ENCODE results near the gene CTAGE9. TPM values are rescaled to one million over a fixed set of nuclear protein-coding genes. Genes with fewer than 3 reads are reported as not detected.

The CTAGE9 gene
- total RNA-seq, 2 experiments from 2014 or later = not detected

- ATAC-seq (no peak), DNase-seq (no peak)
- Mint-ChIP-seq H3K4me1 (ENCODE audit: low read depth) (peaks cover 18% of the 10 kb centered on the region), H3K36me3 (ENCODE audit: low read depth) (no peaks in the 10 kb centered on the region), H3K4me3 (no peak overlapping the region), H3K27me3 (ENCODE audit: low read depth) (peaks cover 16% of the 10 kb centered on the region), H3K9me3 (ENCODE audit: insufficient read depth) (no peaks in the 10 kb centered on the region), H3K27ac (no peak overlapping the region)
- POLR2A ChIA-PET = no interaction called here
- CTCF ChIA-PET = interaction anchor here (2.3 kb wide), 1 partner anchor 59 kb away, joined by 11 read pairs; the partner anchor contains the start of gene MED23
These were observed 23.8 kb downstream of the CTAGE9 start for GRCh38 chr6:131687022-131687421.

- ChIA-PET CTCF (interaction anchor here (1.2 to 2.3 kb wide), 2 partner anchors 10 to 57 kb away, joined by 4 to 11 read pairs; partner anchors contain the start of gene MED23), POLR2A (no interaction called here)
- no peak for ATAC-seq
- Mint-ChIP-seq H3K4me1 (ENCODE audit: low read depth) (peaks cover 18% of the 10 kb centered on the region), H3K36me3 (ENCODE audit: low read depth) (no peaks in the 10 kb centered on the region), H3K27me3 (ENCODE audit: low read depth) (peaks cover 22% of the 10 kb centered on the region), H3K27ac (no peak overlapping the region), H3K4me3 (no peak overlapping the region), H3K9me3 (ENCODE audit: insufficient read depth) (no peaks in the 10 kb centered on the region)
- DNase-seq = no peak
These were observed 25.5 kb downstream of the CTAGE9 start for GRCh38 chr6:131685266-131685780.

- Mint-ChIP-seq H3K27ac (no peak overlapping the region), H3K36me3 (ENCODE audit: low read depth) (no peaks in the 10 kb centered on the region), H3K9me3 (ENCODE audit: insufficient read depth) (no peaks in the 10 kb centered on the region), H3K4me3 (no peak overlapping the region), H3K4me1 (ENCODE audit: low read depth) (peaks cover 18% of the 10 kb centered on the region), H3K27me3 (ENCODE audit: low read depth) (peaks cover 19% of the 10 kb centered on the region)
- ChIA-PET CTCF (interaction anchor here (1.2 kb wide), 1 partner anchor 12 kb away, joined by 5 read pairs; no protein-coding TSS in a partner anchor), POLR2A (no interaction called here)
- DNase-seq (peak; percentile 22), ATAC-seq (no peak)
These were observed 27.3 kb downstream of the CTAGE9 start for GRCh38 chr6:131683479-131683878.

- Mint-ChIP-seq H3K9me3 (ENCODE audit: insufficient read depth) (no peaks in the 10 kb centered on the region), H3K36me3 (ENCODE audit: low read depth) (no peaks in the 10 kb centered on the region), H3K27ac (no peak overlapping the region), H3K4me1 (ENCODE audit: low read depth) (peaks cover 15% of the 10 kb centered on the region), H3K4me3 (no peak overlapping the region), H3K27me3 (ENCODE audit: low read depth) (peaks cover 19% of the 10 kb centered on the region)
- DNase-seq = no peak
- ATAC-seq = no peak
- POLR2A ChIA-PET = no interaction called here
- CTCF ChIA-PET = interaction anchor here (1.0 kb wide), 1 partner anchor 54 kb away, joined by 3 read pairs; no protein-coding TSS in a partner anchor
These were observed 28.4 kb downstream of the CTAGE9 start for GRCh38 chr6:131682442-131682841.

GRCh38 chr6:131681585-131681984 lies 29.2 kb downstream of the CTAGE9 start:
- ATAC-seq = no peak
- Mint-ChIP-seq H3K27me3 (ENCODE audit: low read depth) (peaks cover 15% of the 10 kb centered on the region), H3K36me3 (ENCODE audit: low read depth) (no peaks in the 10 kb centered on the region), H3K27ac (no peak overlapping the region), H3K4me1 (ENCODE audit: low read depth) (peaks cover 13% of the 10 kb centered on the region), H3K9me3 (ENCODE audit: insufficient read depth) (no peaks in the 10 kb centered on the region), H3K4me3 (no peak overlapping the region)
- ChIA-PET CTCF (interaction anchor here (1.0 kb wide), 1 partner anchor 53 kb away, joined by 3 read pairs; no protein-coding TSS in a partner anchor), POLR2A (interaction anchor here (0.6 kb wide), 2 partner anchors 12 to 48 kb away, joined by 3 read pairs; no protein-coding TSS in a partner anchor)
- no peak for DNase-seq

- H3K4me3 Mint-ChIP-seq = no peak overlapping the region
- H3K27ac Mint-ChIP-seq = no peak overlapping the region
- peaks cover 13% of the 10 kb centered on the region for H3K4me1 Mint-ChIP-seq (ENCODE audit: low read depth)
- no peaks in the 10 kb centered on the region for H3K36me3 Mint-ChIP-seq (ENCODE audit: low read depth)
- ATAC-seq (no peak), DNase-seq (no peak)
- POLR2A ChIA-PET = no interaction called here
- peaks cover 14% of the 10 kb centered on the region for H3K27me3 Mint-ChIP-seq (ENCODE audit: low read depth)
- H3K9me3 Mint-ChIP-seq (ENCODE audit: insufficient read depth) = no peaks in the 10 kb centered on the region
- CTCF ChIA-PET = interaction anchor here (0.7 kb wide), 1 partner anchor 53 kb away, joined by 3 read pairs; the partner anchor contains the start of gene MED23
These were observed 29.9 kb downstream of the CTAGE9 start for GRCh38 chr6:131680868-131681267.

GRCh38 chr6:131678442-131678841 lies 32.4 kb downstream of the CTAGE9 start:
- Mint-ChIP-seq H3K36me3 (ENCODE audit: low read depth) (no peaks in the 10 kb centered on the region), H3K27me3 (ENCODE audit: low read depth) (peaks cover 14% of the 10 kb centered on the region), H3K9me3 (ENCODE audit: insufficient read depth) (no peaks in the 10 kb centered on the region), H3K4me1 (ENCODE audit: low read depth) (peaks cover 5% of the 10 kb centered on the region), H3K27ac (no peak overlapping the region), H3K4me3 (no peak overlapping the region)
- DNase-seq (no peak), ATAC-seq (no peak)
- CTCF ChIA-PET = no interaction called here
- POLR2A ChIA-PET = no interaction called here

- H3K9me3 Mint-ChIP-seq (ENCODE audit: insufficient read depth) = no peaks in the 10 kb centered on the region
- DNase-seq (no peak), ATAC-seq (no peak)
- H3K27ac Mint-ChIP-seq = no peak overlapping the region
- no peak overlapping the region for H3K4me3 Mint-ChIP-seq
- H3K27me3 Mint-ChIP-seq (ENCODE audit: low read depth) = no peaks in the 10 kb centered on the region
- no peaks in the 10 kb centered on the region for H3K4me1 Mint-ChIP-seq (ENCODE audit: low read depth)
- H3K36me3 Mint-ChIP-seq (ENCODE audit: low read depth) = peaks cover 2% of the 10 kb centered on the region
- CTCF ChIA-PET = interaction anchor here (1.2 kb wide), 1 partner anchor 242 kb away, joined by 3 read pairs; no protein-coding TSS in a partner anchor
- POLR2A ChIA-PET = no interaction called here
These were observed 37.6 kb downstream of the CTAGE9 start for GRCh38 chr6:131673184-131673583.

GRCh38 chr6:131669891-131670290 lies 40.9 kb downstream of the CTAGE9 start:
- CTCF ChIA-PET = interaction anchor here (1.1 to 1.5 kb wide), 4 partner anchors 9 to 41 kb away, joined by 3 to 4 read pairs (median 4); no protein-coding TSS in a partner anchor
- Mint-ChIP-seq H3K36me3 (ENCODE audit: low read depth) (peaks cover 2% of the 10 kb centered on the region), H3K27me3 (ENCODE audit: low read depth) (peaks cover 8% of the 10 kb centered on the region), H3K9me3 (ENCODE audit: insufficient read depth) (no peaks in the 10 kb centered on the region), H3K27ac (no peak overlapping the region), H3K4me1 (ENCODE audit: low read depth) (no peaks in the 10 kb centered on the region), H3K4me3 (no peak overlapping the region)
- DNase-seq (no peak), ATAC-seq (no peak)
- POLR2A ChIA-PET = no interaction called here

GRCh38 chr6:131663578-131664165 lies 47.1 kb downstream of the CTAGE9 start:
- Mint-ChIP-seq H3K36me3 (ENCODE audit: low read depth) (no peaks in the 10 kb centered on the region), H3K9me3 (ENCODE audit: insufficient read depth) (no peaks in the 10 kb centered on the region), H3K4me1 (ENCODE audit: low read depth) (no peaks in the 10 kb centered on the region), H3K27ac (no peak overlapping the region), H3K4me3 (no peak overlapping the region), H3K27me3 (ENCODE audit: low read depth) (peaks cover 8% of the 10 kb centered on the region)
- no peak for DNase-seq
- ChIA-PET CTCF (interaction anchor here (0.7 kb wide), 1 partner anchor 24 kb away, joined by 3 read pairs; no protein-coding TSS in a partner anchor), POLR2A (no interaction called here)
- no peak for ATAC-seq

- CTCF ChIA-PET = interaction anchor here (1.1 to 1.7 kb wide), 2 partner anchors 10 kb away, joined by 3 to 4 read pairs; no protein-coding TSS in a partner anchor
These were observed 50.6 kb downstream of the CTAGE9 start for GRCh38 chr6:131660195-131660594.

More at GRCh38 chr6:131660195-131660594, 50.6 kb downstream of the CTAGE9 start:
- DNase-seq (no peak), ATAC-seq (no peak)
- no peaks in the 10 kb centered on the region for H3K9me3 Mint-ChIP-seq (ENCODE audit: insufficient read depth)
- no peaks in the 10 kb centered on the region for H3K36me3 Mint-ChIP-seq (ENCODE audit: low read depth)
- H3K4me3 Mint-ChIP-seq = no peak overlapping the region
- H3K27ac Mint-ChIP-seq = no peak overlapping the region
- no peaks in the 10 kb centered on the region for H3K27me3 Mint-ChIP-seq (ENCODE audit: low read depth)
- no peaks in the 10 kb centered on the region for H3K4me1 Mint-ChIP-seq (ENCODE audit: low read depth)
- POLR2A ChIA-PET = no interaction called here
